RWPE2 (cell line): Measurements from ENCODE around the gene ITGA11.

Source experiments
- ATAC-seq: fragments of 200-7000 bp; cut with Tn5 transposase; 3 replicates; pipeline ENCODE4 v1.9.1; 2021; ENCODE audit warnings: low read depth
- DNase-seq: peaks from one replicate; pipeline ENCODE4 v3.0.0-alpha.2; 2020; ENCODE audit warnings: low spot score
- H3K27ac ChIP-seq: fragments of 450-650 bp; 2 replicates; pipeline ENCODE4 v1.5.1; 2017; ENCODE audit warnings: mild to moderate bottlenecking; ENCODE audit not compliant: poor library complexity, severe bottlenecking
- H3K27me3 ChIP-seq: fragments of 250-450 bp; sonication (Bioruptor Pico); 2 replicates; pipeline ENCODE4 v1.5.1; 2021; ENCODE audit warnings: mild to moderate bottlenecking, moderate library complexity; ENCODE audit not compliant: insufficient read depth, poor library complexity, severe bottlenecking
- H3K36me3 ChIP-seq: fragments of 250-450 bp; sonication (Bioruptor Pico); 2 replicates; pipeline ENCODE4 v1.5.1; 2020; ENCODE audit warnings: low read depth, mild to moderate bottlenecking, moderate library complexity
- H3K4me1 ChIP-seq: fragments of 250-450 bp; sonication (Bioruptor Pico); 2 replicates; pipeline ENCODE4 v1.5.1; 2021; ENCODE audit warnings: mild to moderate bottlenecking, moderate library complexity; ENCODE audit not compliant: insufficient read depth, poor library complexity, severe bottlenecking
- H3K4me3 ChIP-seq: fragments of 250-450 bp; sonication (Bioruptor Pico); 2 replicates; pipeline ENCODE4 v1.5.1; 2021; ENCODE audit warnings: mild to moderate bottlenecking, moderate library complexity; ENCODE audit not compliant: severe bottlenecking
- H3K9me3 ChIP-seq: fragments of 250-450 bp; sonication (Bioruptor Pico); 2 replicates; pipeline ENCODE4 v1.5.1; 2021; ENCODE audit warnings: mild to moderate bottlenecking, moderate library complexity; ENCODE audit not compliant: severe bottlenecking
- TF ChIP-seq, protein P1 (sequence below): fragments of 450-650 bp; IDR thresholded peaks from one replicate; pipeline ENCODE4 v1.5.1; 2017; ENCODE audit warnings: mild to moderate bottlenecking, moderate library complexity; ENCODE audit not compliant: poor library complexity, severe bottlenecking

The ITGA11 gene

DNA sequence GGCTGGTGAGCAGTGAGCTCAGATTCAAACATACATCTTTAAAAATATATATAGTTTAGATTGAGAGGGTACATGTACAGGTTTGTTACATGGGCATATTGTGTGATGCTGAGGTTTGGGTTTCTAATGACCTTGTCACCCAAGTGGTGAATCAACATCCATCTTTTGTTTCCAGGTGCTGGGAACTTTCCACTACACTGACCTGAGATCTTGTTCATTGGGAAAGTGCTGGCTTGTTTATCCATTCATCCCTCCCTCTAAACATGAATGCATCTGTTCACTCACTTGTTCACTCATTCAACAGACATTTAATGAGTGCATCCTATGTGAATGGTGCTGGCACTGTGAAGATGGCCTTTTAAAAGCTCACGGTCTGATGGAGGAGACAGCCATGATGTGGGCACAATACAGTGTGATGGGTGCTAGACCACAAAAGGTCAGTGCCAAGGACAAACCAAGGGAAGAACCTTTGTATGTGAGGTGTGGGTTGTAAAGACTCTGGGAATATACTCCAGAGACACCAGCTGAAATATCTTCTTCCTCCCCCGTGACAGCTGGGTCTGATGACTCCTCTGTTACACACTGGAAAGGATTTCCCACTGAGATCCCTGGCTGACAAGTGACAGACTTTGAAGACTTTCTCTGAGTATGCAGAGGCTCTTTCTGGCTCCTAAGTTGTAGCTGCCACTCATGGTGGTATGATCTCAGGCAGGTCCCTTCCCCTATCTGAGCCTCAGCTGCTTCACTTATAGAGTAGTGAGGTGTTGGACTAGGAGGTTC is 16.2 kb upstream of the ITGA11 start:
- DNase-seq: no peak
- H3K4me1 ChIP-seq: no peaks in the 10 kb centered on the region
- no peak overlapping the region for H3K27ac ChIP-seq
- H3K9me3 ChIP-seq: no peaks in the 10 kb centered on the region
- no peaks in the 10 kb centered on the region for H3K36me3 ChIP-seq
- TF ChIP-seq, protein P1, sequence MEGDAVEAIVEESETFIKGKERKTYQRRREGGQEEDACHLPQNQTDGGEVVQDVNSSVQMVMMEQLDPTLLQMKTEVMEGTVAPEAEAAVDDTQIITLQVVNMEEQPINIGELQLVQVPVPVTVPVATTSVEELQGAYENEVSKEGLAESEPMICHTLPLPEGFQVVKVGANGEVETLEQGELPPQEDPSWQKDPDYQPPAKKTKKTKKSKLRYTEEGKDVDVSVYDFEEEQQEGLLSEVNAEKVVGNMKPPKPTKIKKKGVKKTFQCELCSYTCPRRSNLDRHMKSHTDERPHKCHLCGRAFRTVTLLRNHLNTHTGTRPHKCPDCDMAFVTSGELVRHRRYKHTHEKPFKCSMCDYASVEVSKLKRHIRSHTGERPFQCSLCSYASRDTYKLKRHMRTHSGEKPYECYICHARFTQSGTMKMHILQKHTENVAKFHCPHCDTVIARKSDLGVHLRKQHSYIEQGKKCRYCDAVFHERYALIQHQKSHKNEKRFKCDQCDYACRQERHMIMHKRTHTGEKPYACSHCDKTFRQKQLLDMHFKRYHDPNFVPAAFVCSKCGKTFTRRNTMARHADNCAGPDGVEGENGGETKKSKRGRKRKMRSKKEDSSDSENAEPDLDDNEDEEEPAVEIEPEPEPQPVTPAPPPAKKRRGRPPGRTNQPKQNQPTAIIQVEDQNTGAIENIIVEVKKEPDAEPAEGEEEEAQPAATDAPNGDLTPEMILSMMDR: no peak
- ATAC-seq: no peak
- peaks cover 48% of the 10 kb centered on the region for H3K27me3 ChIP-seq
- H3K4me3 ChIP-seq: no peak overlapping the region

DNA sequence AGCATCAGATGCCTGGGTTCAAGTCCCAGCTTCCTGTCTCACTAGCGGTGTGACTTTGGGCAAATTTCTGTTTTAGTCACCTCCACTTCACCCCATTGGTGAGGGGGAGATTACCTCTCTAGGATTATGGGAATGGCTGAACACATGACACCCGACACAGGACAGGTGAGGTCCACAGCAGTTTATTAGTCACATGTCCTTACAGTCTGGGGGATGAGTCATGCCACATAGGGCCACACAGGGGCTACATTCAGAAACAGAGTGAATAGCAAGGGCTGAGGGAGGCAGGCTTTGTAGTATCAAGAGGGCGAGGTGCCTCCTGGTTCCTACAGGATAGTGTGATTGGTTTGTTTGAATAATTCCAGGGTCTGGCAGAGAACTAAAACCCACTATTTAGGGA is 15.2 kb upstream of the ITGA11 start:
- Histone ChIP-seq H3K36me3 (no peaks in the 10 kb centered on the region), H3K27me3 (peaks cover 48% of the 10 kb centered on the region), H3K4me1 (no peaks in the 10 kb centered on the region), H3K9me3 (no peaks in the 10 kb centered on the region), H3K4me3 (no peak overlapping the region), H3K27ac (no peak overlapping the region)
- DNase-seq: no peak
- no peak for ATAC-seq
- TF ChIP-seq, protein P1: no peak

DNA sequence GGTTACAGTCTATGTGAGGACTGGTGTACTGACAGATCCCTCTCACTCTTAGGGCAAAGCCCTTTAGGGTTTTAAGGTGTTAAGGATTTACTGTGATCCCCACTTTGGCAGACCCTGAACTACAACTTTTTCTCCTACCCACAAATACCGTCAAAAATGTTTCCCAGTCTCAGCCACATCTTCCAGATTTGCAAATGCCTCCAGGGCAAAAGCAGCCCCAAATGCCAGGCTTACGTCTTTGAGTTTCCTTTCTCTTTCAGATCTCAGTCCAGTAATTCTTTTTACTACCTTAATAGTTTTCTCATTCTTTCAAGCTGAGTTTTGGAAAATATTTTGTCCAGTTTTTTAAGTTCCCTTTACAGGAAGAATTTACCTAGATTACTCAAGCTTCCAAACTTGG is 13.4 kb upstream of the ITGA11 start:
- no peak overlapping the region for H3K27ac ChIP-seq
- ATAC-seq (no peak), DNase-seq (no peak)
- no peaks in the 10 kb centered on the region for H3K9me3 ChIP-seq
- TF ChIP-seq, protein P1: no peak
- H3K27me3 ChIP-seq: peaks cover 33% of the 10 kb centered on the region
- no peak overlapping the region for H3K4me3 ChIP-seq
- no peaks in the 10 kb centered on the region for H3K4me1 ChIP-seq
- no peaks in the 10 kb centered on the region for H3K36me3 ChIP-seq

DNA sequence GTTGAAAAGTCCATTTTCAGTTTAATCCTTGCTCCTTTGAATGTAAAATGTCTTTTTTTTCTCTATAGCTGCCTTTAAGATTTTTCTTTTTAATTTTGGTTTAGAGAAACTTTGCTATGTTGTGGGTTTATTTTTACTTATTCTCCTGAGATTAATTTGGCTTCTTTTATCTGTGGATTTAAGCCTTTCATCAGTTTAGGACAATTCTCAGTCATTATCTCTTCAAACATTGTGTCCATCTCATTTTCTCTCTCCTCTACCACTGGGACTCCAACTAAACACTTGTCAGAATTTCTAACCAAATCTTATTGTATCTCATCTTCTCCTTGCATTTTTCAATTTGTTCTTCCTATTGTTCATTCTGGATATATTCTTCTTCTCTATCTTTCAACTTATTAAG is 12.4 kb upstream of the ITGA11 start:
- Histone ChIP-seq H3K27ac (no peak overlapping the region), H3K27me3 (peaks cover 30% of the 10 kb centered on the region), H3K4me1 (no peaks in the 10 kb centered on the region), H3K9me3 (no peaks in the 10 kb centered on the region), H3K36me3 (no peaks in the 10 kb centered on the region), H3K4me3 (no peak overlapping the region)
- ATAC-seq: no peak
- DNase-seq: no peak
- TF ChIP-seq, protein P1: no peak

GRCh38 chr15:68442903-68443302 is 10.9 kb upstream of the ITGA11 start:
- ATAC-seq (no peak), DNase-seq (no peak)
- Histone ChIP-seq H3K27ac (no peak overlapping the region), H3K4me1 (no peaks in the 10 kb centered on the region), H3K9me3 (no peaks in the 10 kb centered on the region), H3K4me3 (no peak overlapping the region), H3K36me3 (no peaks in the 10 kb centered on the region), H3K27me3 (peaks cover 32% of the 10 kb centered on the region)
- TF ChIP-seq, protein P1: no peak
